Measurements from ENCODE around the gene SCAMP1. TPM values are rescaled to one million over a fixed set of nuclear protein-coding genes. Genes with fewer than 3 reads are reported as not detected.

The SCAMP1 gene
- total and polyA plus RNA-seq, 2 donors: 23.9 to 97.5 TPM

DNA sequence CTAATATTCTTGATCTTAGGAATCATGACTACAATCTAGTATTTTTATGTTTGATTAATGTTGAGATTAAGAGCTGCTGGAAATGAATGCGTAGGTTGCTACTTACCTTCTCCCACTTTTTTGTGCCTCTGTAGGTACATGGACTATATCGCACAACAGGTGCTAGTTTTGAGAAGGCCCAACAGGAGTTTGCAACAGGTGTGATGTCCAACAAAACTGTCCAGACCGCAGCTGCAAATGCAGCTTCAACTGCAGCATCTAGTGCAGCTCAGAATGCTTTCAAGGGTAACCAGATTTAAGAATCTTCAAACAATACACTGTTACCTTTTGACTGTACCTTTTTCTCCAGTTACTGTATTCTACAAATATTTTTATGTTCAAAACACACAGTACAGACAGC is 115.0 kb downstream of the SCAMP1 start:
- Histone ChIP-seq H3K4me3 (ENCODE audit: low read depth, low read length) (no peak overlapping the region), H3K36me3 (ENCODE audit: insufficient read depth) (no peaks in the 10 kb centered on the region), H3K27ac (ENCODE audit: low read depth) (no peak overlapping the region), H3K4me1 (ENCODE audit: insufficient read depth) (no peaks in the 10 kb centered on the region)
- DNase-seq (ENCODE audit: extremely low spot score): no peak
- 95% methylated on average over 3 of the region's 3 CpGs for WGBS

GRCh38 chr5:78476795-78477194 is 116.4 kb downstream of the SCAMP1 start:
- Histone ChIP-seq H3K4me3 (ENCODE audit: low read depth, low read length) (no peak overlapping the region), H3K27ac (ENCODE audit: low read depth) (no peak overlapping the region), H3K36me3 (ENCODE audit: insufficient read depth) (no peaks in the 10 kb centered on the region), H3K4me1 (ENCODE audit: insufficient read depth) (no peaks in the 10 kb centered on the region)
- 83% methylated on average over 1 of the region's 1 CpG for WGBS
- DNase-seq (ENCODE audit: extremely low spot score): no peak

GRCh38 chr5:78482948-78483347 is 122.5 kb downstream of the SCAMP1 start:
- Histone ChIP-seq H3K4me1 (ENCODE audit: insufficient read depth) (no peaks in the 10 kb centered on the region), H3K27ac (ENCODE audit: low read depth) (no peak overlapping the region), H3K4me3 (ENCODE audit: low read depth, low read length) (no peak overlapping the region), H3K36me3 (ENCODE audit: insufficient read depth) (no peaks in the 10 kb centered on the region)
- no peak for DNase-seq (ENCODE audit: extremely low spot score)
- 96% methylated on average over 1 of the region's 1 CpG for WGBS

GRCh38 chr5:78483809-78484521 is 123.5 kb downstream of the SCAMP1 start:
- H3K36me3 ChIP-seq (ENCODE audit: insufficient read depth): peaks cover 2% of the 10 kb centered on the region
- no peaks in the 10 kb centered on the region for H3K4me1 ChIP-seq (ENCODE audit: insufficient read depth)
- no peak overlapping the region for H3K27ac ChIP-seq (ENCODE audit: low read depth)
- no peak for DNase-seq (ENCODE audit: extremely low spot score)
- 67% methylated on average over 3 of the region's 3 CpGs for WGBS
- H3K4me3 ChIP-seq (ENCODE audit: low read depth, low read length): no peak overlapping the region

DNA sequence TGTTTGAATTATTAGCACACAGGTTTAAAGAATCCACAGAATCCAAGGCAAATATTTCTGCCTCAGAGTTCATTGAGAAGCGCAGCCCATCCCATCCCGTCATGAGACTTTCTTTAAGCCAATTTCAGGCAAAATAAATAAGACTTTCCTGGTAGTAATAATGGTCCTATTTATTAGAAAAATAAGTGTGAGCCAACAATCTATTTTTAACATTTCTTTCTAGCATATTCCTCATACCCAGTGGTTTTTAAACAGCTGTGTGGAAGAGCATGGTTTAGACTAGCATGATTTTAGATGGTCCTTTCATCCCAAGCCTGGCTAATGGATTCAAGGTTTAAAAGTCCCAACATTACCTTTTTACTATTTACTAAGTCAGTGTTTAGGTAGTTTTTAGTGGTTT is 125.8 kb downstream of the SCAMP1 start:
- Histone ChIP-seq H3K4me1 (ENCODE audit: insufficient read depth) (no peaks in the 10 kb centered on the region), H3K36me3 (ENCODE audit: insufficient read depth) (peaks cover 2% of the 10 kb centered on the region), H3K4me3 (ENCODE audit: low read depth, low read length) (no peak overlapping the region), H3K27ac (ENCODE audit: low read depth) (no peak overlapping the region)
- 75% methylated on average over 2 of the region's 2 CpGs for WGBS
- no peak for DNase-seq (ENCODE audit: extremely low spot score)

GRCh38 chr5:78487846-78488245 is 127.4 kb downstream of the SCAMP1 start:
- H3K27ac ChIP-seq (ENCODE audit: low read depth): no peak overlapping the region
- H3K4me1 ChIP-seq (ENCODE audit: insufficient read depth): no peaks in the 10 kb centered on the region
- WGBS: 86% methylated on average over 4 of the region's 4 CpGs
- DNase-seq (ENCODE audit: extremely low spot score): no peak
- H3K4me3 ChIP-seq (ENCODE audit: low read depth, low read length): no peak overlapping the region
- H3K36me3 ChIP-seq (ENCODE audit: insufficient read depth): peaks cover 2% of the 10 kb centered on the region

DNA sequence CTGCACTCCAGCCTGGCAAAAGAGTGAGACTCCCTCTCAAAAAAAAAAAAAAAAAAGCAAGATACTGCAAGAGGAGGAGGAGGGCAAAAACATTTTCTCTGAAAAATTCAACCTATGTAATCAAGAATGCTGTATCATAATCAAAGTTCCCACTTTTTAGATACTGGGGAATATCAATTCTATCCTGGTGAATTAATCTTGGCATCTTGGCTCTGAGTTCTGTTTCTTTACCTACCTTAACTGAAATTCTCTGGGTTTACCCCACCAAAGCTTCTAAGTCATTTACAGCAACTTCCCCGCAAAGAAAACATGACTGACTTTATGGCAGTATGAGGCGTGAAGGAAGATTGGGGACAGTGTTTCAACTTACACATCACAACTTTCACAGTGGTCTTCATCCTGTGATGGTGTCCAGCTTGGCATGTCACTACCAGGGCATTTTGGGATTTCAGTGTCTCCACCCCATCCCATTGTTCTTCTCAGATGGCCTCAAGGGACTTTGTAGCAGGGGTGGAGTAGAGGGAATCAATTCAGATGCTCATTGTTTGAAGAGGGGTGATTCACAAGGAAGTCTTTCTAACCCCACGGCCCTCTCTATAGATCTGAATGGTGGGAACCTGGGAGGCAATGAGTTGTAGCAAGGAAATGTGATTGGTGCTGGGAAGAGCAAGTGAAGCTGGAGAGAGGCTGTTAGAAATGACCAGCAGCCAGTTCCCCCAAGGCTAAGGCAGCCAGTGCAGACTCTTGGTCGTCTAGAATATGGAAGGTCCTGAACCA is 130.5 kb downstream of the SCAMP1 start:
- Histone ChIP-seq H3K4me1 (ENCODE audit: insufficient read depth) (peaks cover 2% of the 10 kb centered on the region), H3K27ac (ENCODE audit: low read depth) (no peak overlapping the region), H3K36me3 (ENCODE audit: insufficient read depth) (peaks cover 2% of the 10 kb centered on the region), H3K4me3 (ENCODE audit: low read depth, low read length) (no peak overlapping the region)
- 89% methylated on average over 4 of the region's 4 CpGs for WGBS
- no peak for DNase-seq (ENCODE audit: extremely low spot score)

DNA sequence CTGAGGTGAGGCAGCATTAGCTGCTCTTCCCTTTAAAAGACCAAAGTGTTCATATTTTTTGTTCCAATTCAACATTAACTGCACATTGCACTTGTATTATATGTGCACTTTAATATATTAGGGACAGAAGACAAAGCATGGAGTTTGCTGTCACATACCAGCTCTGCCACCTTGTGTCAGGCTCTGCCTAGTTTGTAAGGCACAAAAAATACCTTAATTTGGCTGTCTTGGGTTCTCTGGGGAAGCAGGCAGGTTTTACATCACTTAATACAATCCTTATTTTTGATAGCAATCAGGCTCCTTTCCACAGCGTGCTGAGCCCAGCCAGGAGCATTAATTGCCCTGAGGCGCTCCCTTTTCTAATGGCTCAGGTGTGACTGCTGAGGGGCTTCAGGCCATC is 131.8 kb downstream of the SCAMP1 start:
- Histone ChIP-seq H3K4me1 (ENCODE audit: insufficient read depth) (peaks cover 2% of the 10 kb centered on the region), H3K36me3 (ENCODE audit: insufficient read depth) (peaks cover 2% of the 10 kb centered on the region), H3K27ac (ENCODE audit: low read depth) (no peak overlapping the region), H3K4me3 (ENCODE audit: low read depth, low read length) (no peak overlapping the region)
- DNase-seq (ENCODE audit: extremely low spot score): no peak
- WGBS: 95% methylated on average over 2 of the region's 2 CpGs

DNA sequence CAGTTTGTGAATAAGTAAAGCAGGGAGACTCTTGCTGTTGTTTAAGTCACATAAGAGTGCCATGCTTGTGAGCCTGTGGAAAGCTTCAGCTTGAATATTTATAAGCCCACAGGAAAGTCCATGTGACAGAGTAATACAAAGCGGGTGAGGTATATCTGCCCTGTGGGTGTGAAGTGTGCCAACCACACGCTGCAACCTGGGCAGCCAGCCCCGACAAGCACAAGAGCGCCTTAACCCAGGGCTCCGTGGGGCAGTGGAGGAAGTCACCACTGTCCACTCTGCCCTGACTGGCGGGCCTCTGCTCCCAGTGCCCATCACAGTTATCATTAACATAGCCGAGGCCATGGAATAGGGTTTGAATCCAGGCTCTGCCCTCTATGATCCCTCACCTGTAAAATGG is 132.2 kb downstream of the SCAMP1 start:
- H3K4me3 ChIP-seq (ENCODE audit: low read depth, low read length): no peak overlapping the region
- WGBS: 92% methylated on average over 7 of the region's 7 CpGs
- peaks cover 2% of the 10 kb centered on the region for H3K4me1 ChIP-seq (ENCODE audit: insufficient read depth)
- DNase-seq (ENCODE audit: extremely low spot score): no peak
- peaks cover 2% of the 10 kb centered on the region for H3K36me3 ChIP-seq (ENCODE audit: insufficient read depth)
- H3K27ac ChIP-seq (ENCODE audit: low read depth): no peak overlapping the region

GRCh38 chr5:78495800-78496199 is 135.4 kb downstream of the SCAMP1 start:
- 65% methylated on average over 6 of the region's 6 CpGs for WGBS

GRCh38 chr5:78496373-78496772 is 136.0 kb downstream of the SCAMP1 start:
- no peak overlapping the region for H3K27ac ChIP-seq (ENCODE audit: low read depth)
- no peak overlapping the region for H3K4me3 ChIP-seq (ENCODE audit: low read depth, low read length)
- H3K4me1 ChIP-seq (ENCODE audit: insufficient read depth): peaks cover 4% of the 10 kb centered on the region
- H3K36me3 ChIP-seq (ENCODE audit: insufficient read depth): no peaks in the 10 kb centered on the region
- DNase-seq (ENCODE audit: extremely low spot score): no peak

More at GRCh38 chr5:78495800-78496199, 135.4 kb downstream of the SCAMP1 start:
- Histone ChIP-seq H3K4me3 (ENCODE audit: low read depth, low read length) (no peak overlapping the region), H3K36me3 (ENCODE audit: insufficient read depth) (no peaks in the 10 kb centered on the region), H3K27ac (ENCODE audit: low read depth) (no peak overlapping the region), H3K4me1 (ENCODE audit: insufficient read depth) (peaks cover 4% of the 10 kb centered on the region)
- DNase-seq (ENCODE audit: extremely low spot score): no peak

GRCh38 chr5:78497573-78498533 is 137.4 kb downstream of the SCAMP1 start:
- Histone ChIP-seq H3K4me1 (ENCODE audit: insufficient read depth) (peaks cover 4% of the 10 kb centered on the region), H3K4me3 (ENCODE audit: low read depth, low read length) (no peak overlapping the region), H3K36me3 (ENCODE audit: insufficient read depth) (no peaks in the 10 kb centered on the region), H3K27ac (ENCODE audit: low read depth) (no peak overlapping the region)
- DNase-seq (ENCODE audit: extremely low spot score): no peak
- WGBS: 54% methylated on average over 13 of the region's 13 CpGs

DNA sequence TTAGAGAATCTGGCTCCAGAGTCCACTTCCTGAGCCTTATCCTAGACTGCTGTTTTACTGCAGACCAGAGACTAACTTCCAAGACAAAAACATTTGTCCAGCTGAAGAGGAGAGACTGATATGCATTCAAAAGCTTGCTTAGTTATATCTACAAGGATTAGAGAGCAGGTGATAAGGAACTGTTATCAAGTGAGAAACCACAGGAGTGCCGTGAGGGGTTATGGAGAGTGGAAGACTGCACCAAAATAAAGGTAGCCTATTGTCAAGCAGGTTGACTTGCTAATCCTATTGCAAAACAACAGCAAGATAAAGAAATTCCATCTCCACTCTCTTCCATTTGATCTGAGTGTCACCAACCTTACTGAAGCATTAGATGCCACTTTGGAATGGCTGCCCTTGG is 139.1 kb downstream of the SCAMP1 start:
- Histone ChIP-seq H3K36me3 (ENCODE audit: insufficient read depth) (no peaks in the 10 kb centered on the region), H3K4me3 (ENCODE audit: low read depth, low read length) (no peak overlapping the region), H3K27ac (ENCODE audit: low read depth) (no peak overlapping the region), H3K4me1 (ENCODE audit: insufficient read depth) (peaks cover 7% of the 10 kb centered on the region)
- 62% methylated on average over 1 of the region's 1 CpG for WGBS
- no peak for DNase-seq (ENCODE audit: extremely low spot score)

All from urinary bladder (tissue), 4 donors.